Measurements from ENCODE around the gene PARD3B.

DNA sequence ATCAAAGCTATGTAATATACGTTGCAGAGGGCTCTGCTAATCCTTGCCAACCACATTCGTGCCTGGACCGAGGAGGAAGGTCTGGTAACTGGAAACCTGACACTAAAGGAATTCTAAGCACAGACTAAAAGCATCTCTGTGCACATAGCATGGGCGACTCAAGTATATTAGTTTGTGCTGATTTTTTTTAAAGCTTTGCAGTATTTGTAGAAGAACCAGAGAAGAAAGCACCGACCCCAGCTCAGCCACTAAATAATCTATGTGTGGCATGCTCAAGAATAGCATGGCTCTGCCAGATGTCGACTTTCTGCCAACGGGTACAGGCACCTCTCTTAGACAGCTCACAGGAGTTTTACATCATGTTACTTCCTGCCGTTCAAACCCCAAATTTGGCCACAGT lies 1063.8 kb downstream of the PARD3B start:
- TF ChIP-seq, protein P1, sequence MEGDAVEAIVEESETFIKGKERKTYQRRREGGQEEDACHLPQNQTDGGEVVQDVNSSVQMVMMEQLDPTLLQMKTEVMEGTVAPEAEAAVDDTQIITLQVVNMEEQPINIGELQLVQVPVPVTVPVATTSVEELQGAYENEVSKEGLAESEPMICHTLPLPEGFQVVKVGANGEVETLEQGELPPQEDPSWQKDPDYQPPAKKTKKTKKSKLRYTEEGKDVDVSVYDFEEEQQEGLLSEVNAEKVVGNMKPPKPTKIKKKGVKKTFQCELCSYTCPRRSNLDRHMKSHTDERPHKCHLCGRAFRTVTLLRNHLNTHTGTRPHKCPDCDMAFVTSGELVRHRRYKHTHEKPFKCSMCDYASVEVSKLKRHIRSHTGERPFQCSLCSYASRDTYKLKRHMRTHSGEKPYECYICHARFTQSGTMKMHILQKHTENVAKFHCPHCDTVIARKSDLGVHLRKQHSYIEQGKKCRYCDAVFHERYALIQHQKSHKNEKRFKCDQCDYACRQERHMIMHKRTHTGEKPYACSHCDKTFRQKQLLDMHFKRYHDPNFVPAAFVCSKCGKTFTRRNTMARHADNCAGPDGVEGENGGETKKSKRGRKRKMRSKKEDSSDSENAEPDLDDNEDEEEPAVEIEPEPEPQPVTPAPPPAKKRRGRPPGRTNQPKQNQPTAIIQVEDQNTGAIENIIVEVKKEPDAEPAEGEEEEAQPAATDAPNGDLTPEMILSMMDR (IDR thresholded peaks at IDR 0.05), result no peak
- TF ChIP-seq POLR2A (IDR thresholded peaks at IDR 0.05), result no peak
